Caco-2 (cell line): Measurements from ENCODE around the gene MPHOSPH10. TPM values are rescaled to one million over a fixed set of nuclear protein-coding genes. Genes with fewer than 3 reads are reported as not detected.

Experiments
- BruUV-seq: library from RNA; stranded (reverse); fragments of 400-500 nt; replicated peaks from 2 replicates; lab custom pipeline; 2021; lab: Mats Ljungman, UMichigan
- CTCF ChIA-PET: fragments of 300-600 bp; sonication (Branson Sonifier 250); formaldehyde crosslinking; loops from one replicate; lab custom pipeline; 2022; ENCODE audit warnings: antibody characterized with exemption; lab: Charles Lee
- POLR2A ChIA-PET: fragments of 300-600 bp; sonication (Branson Sonifier 250); formaldehyde crosslinking; loops from one replicate; lab custom pipeline; 2022; ENCODE audit warnings: antibody characterized with exemption; lab: Charles Lee
- DNase-seq, 2 experiments: peaks; one replicate each; pipeline versions ENCODE4 v3.0.0 to v3.0.0-alpha.2; 2020 to 2022
- H3K27me3 ChIP-seq: replicated peaks from 2 replicates; pipeline ENCODE4 v1.6.0; 2011; ENCODE audit warnings: low read length; ENCODE audit not compliant: control insufficient read depth, insufficient read depth
- H3K36me3 ChIP-seq: 2 replicates; pipeline ENCODE4 v1.5.1; 2011; ENCODE audit warnings: low read length; ENCODE audit not compliant: control insufficient read depth, insufficient read depth
- H3K4me1 ChIP-seq: fragments of 250-450 bp; sonication (Bioruptor Pico); 2 replicates; pipeline ENCODE4 v1.5.1; 2020; ENCODE audit warnings: mild to moderate bottlenecking
- H3K4me3 ChIP-seq: 2 replicates; pipeline ENCODE4 v1.5.1; 2011; ENCODE audit warnings: low read depth, mild to moderate bottlenecking, control low read depth, low read length
- H3K9me3 ChIP-seq: fragments of 250-450 bp; sonication (Bioruptor Pico); 2 replicates; pipeline ENCODE4 v1.5.1; 2020; ENCODE audit warnings: mild to moderate bottlenecking, moderate library complexity
- H3K27ac Mint-ChIP-seq: one replicate; pipeline ENCODE4 v1.8.0; 2022; ENCODE audit warnings: mixed read lengths; ENCODE audit not compliant: unreplicated experiment
- H3K27me3 Mint-ChIP-seq: one replicate; pipeline ENCODE4 v1.8.0; 2022; ENCODE audit warnings: mixed read lengths; ENCODE audit not compliant: insufficient read depth, unreplicated experiment
- H3K36me3 Mint-ChIP-seq: one replicate; pipeline ENCODE4 v1.8.0; 2022; ENCODE audit warnings: mild to moderate bottlenecking, mixed read lengths; ENCODE audit not compliant: insufficient read depth, unreplicated experiment
- H3K4me1 Mint-ChIP-seq: one replicate; pipeline ENCODE4 v1.8.0; 2022; ENCODE audit warnings: low read depth, mixed read lengths; ENCODE audit not compliant: unreplicated experiment
- H3K4me3 Mint-ChIP-seq: one replicate; pipeline ENCODE4 v1.8.0; 2022; ENCODE audit warnings: mild to moderate bottlenecking, moderate library complexity, mixed read lengths; ENCODE audit not compliant: unreplicated experiment
- H3K9me3 Mint-ChIP-seq: one replicate; pipeline ENCODE4 v1.8.0; 2022; ENCODE audit warnings: mixed read lengths; ENCODE audit not compliant: unreplicated experiment
- CTCF ChIP-seq, 2 experiments: fragments of 200-600 bp in 1 of 2; IDR thresholded peaks; 1 replicate in 1 of 2; 2 replicates in 1 of 2; pipeline versions ENCODE4 v1.5.1 to v1.8.0; 2011 to 2022; ENCODE audit warnings: antibody characterized with exemption in 1 of 2, control low read depth in 1 of 2, inconsistent platforms in 1 of 2, low read depth in 1 of 2, low read length in 1 of 2, mild to moderate bottlenecking in 1 of 2, moderate library complexity in 1 of 2; ENCODE audit not compliant: insufficient read depth in 1 of 2, severe bottlenecking in 1 of 2, unreplicated experiment in 1 of 2
- intact Hi-C: fragments of 100-400 bp; cut with micrococcal nuclease; formaldehyde crosslinking; loops from one replicate; pipeline ENCODE4 v1.10.0; 2022; ENCODE audit not compliant: unreplicated experiment
- total RNA-seq: library from RNA; stranded (reverse); gene quantifications from 2 replicates; pipeline ENCODE4 v1.2.3, GENCODE V29; 2022

The MPHOSPH10 gene
- total RNA-seq, 1 experiment from 2014 or later = 57.8 TPM

- no peak overlapping the region for H3K27ac Mint-ChIP-seq
- H3K27me3 Mint-ChIP-seq = peaks cover 6% of the 10 kb centered on the region
- H3K4me1 ChIP-seq = peaks cover 4% of the 10 kb centered on the region
- peak; percentile 84 for TF ChIP-seq CTCF (IDR thresholded peaks at IDR 0.05; ENCODE audit: insufficient read depth in 1 of 2, low read depth in 1 of 2, low read length in 1 of 2, severe bottlenecking in 1 of 2, unreplicated experiment in 1 of 2)
- H3K36me3 ChIP-seq = no peaks in the 10 kb centered on the region
- H3K4me3 ChIP-seq = no peak overlapping the region
- CTCF ChIA-PET = interaction anchor here (0.8 to 2.5 kb wide), 9 partner anchors 29 to 199 kb away, joined by 3 to 20 read pairs (median 4); partner anchors contain the start of genes MCEE and MPHOSPH10
- H3K4me3 Mint-ChIP-seq = no peak overlapping the region
- H3K9me3 ChIP-seq = no peaks in the 10 kb centered on the region
- no peaks in the 10 kb centered on the region for H3K27me3 ChIP-seq
- BruUV-seq = no TSS peak
- intact Hi-C loops = loop anchor here (1.0 kb wide), 3 partner anchors 30 to 91 kb away; partner anchors contain the start of genes MCEE and MPHOSPH10
- H3K9me3 Mint-ChIP-seq = peaks cover 4% of the 10 kb centered on the region
- POLR2A ChIA-PET = interaction anchor here (1.1 kb wide), 1 partner anchor 32 kb away, joined by 3 read pairs; the partner anchor contains the start of gene NAGK
- peaks cover 6% of the 10 kb centered on the region for H3K4me1 Mint-ChIP-seq
- peak; percentile 68 to 74 for DNase-seq
- H3K36me3 Mint-ChIP-seq = no peaks in the 10 kb centered on the region
Observed at GRCh38 chr2:71100195-71100964, 30.1 kb upstream of the MPHOSPH10 start.

GRCh38 chr2:71101656-71102055 lies 28.8 kb upstream of the MPHOSPH10 start:
- no peak for DNase-seq
- no peaks in the 10 kb centered on the region for H3K36me3 Mint-ChIP-seq
- no TSS peak for BruUV-seq

More at GRCh38 chr2:71101656-71102055, 28.8 kb upstream of the MPHOSPH10 start:
- H3K9me3 ChIP-seq = no peaks in the 10 kb centered on the region
- intact Hi-C loops = no loop called here
- no peak overlapping the region for H3K4me3 Mint-ChIP-seq
- H3K9me3 Mint-ChIP-seq = peaks cover 15% of the 10 kb centered on the region
- TF ChIP-seq CTCF (IDR thresholded peaks at IDR 0.05; ENCODE audit: insufficient read depth in 1 of 2, low read depth in 1 of 2, low read length in 1 of 2, severe bottlenecking in 1 of 2, unreplicated experiment in 1 of 2) = no peak
- CTCF ChIA-PET = no interaction called here
- H3K27ac Mint-ChIP-seq = no peak overlapping the region
- POLR2A ChIA-PET = interaction anchor here (0.6 to 1.1 kb wide), 2 partner anchors 28 to 33 kb away, joined by 3 read pairs; partner anchors contain the start of gene NAGK
- H3K4me3 ChIP-seq = no peak overlapping the region
- no peaks in the 10 kb centered on the region for H3K36me3 ChIP-seq
- peaks cover 6% of the 10 kb centered on the region for H3K4me1 Mint-ChIP-seq
- peaks cover 4% of the 10 kb centered on the region for H3K4me1 ChIP-seq
- H3K27me3 ChIP-seq = no peaks in the 10 kb centered on the region
- H3K27me3 Mint-ChIP-seq = peaks cover 6% of the 10 kb centered on the region
